Hepatocyte (in vitro differentiated cells): ENCODE results near the gene SCN9A. TPM values are rescaled to one million over a fixed set of nuclear protein-coding genes. Genes with fewer than 3 reads are reported as not detected.
A peak's percentile ranks its signal among the peaks of the same experiment; 100 is the strongest.

Experiments
- DNase-seq: peaks from one replicate; pipeline ENCODE4 v3.0.0-alpha.2; 2016; ENCODE audit warnings: low spot score
- H2AFZ ChIP-seq: fragments of 200-600 bp; sonication (generic); 2 replicates; pipeline ENCODE4 v1.6.0; 2016; ENCODE audit warnings: antibody characterized with exemption, mild to moderate bottlenecking
- H3K27ac ChIP-seq: fragments of 200-600 bp; sonication (generic); 2 replicates; pipeline ENCODE4 v1.5.1; 2016; ENCODE audit warnings: mild to moderate bottlenecking
- H3K27me3 ChIP-seq: fragments of 200-600 bp; sonication (generic); 2 replicates; pipeline ENCODE4 v1.6.1; 2016
- H3K36me3 ChIP-seq: fragments of 200-600 bp; sonication (generic); replicated peaks from 2 replicates; pipeline ENCODE4 v1.5.1; 2016; ENCODE audit warnings: low read depth; ENCODE audit not compliant: insufficient read depth
- H3K4me1 ChIP-seq: fragments of 200-600 bp; sonication (generic); 2 replicates; pipeline ENCODE4 v1.5.1; 2016; ENCODE audit warnings: mild to moderate bottlenecking, moderate library complexity; ENCODE audit not compliant: insufficient read depth
- H3K4me2 ChIP-seq: fragments of 200-600 bp; sonication (generic); 2 replicates; pipeline ENCODE4 v1.6.0; 2016
- H3K4me3 ChIP-seq: fragments of 200-600 bp; sonication (generic); 2 replicates; pipeline ENCODE4 v1.5.1; 2016; ENCODE audit warnings: mild to moderate bottlenecking
- H3K79me2 ChIP-seq: fragments of 200-600 bp; sonication (generic); 2 replicates; pipeline ENCODE4 v1.6.0; 2017; ENCODE audit warnings: mild to moderate bottlenecking
- H3K9me2 ChIP-seq: fragments of 200-600 bp; sonication (generic); replicated peaks from 2 replicates; pipeline ENCODE4 v1.6.0; 2017; ENCODE audit warnings: mild to moderate bottlenecking; ENCODE audit not compliant: insufficient read depth
- H3K9me3 ChIP-seq: fragments of 200-600 bp; sonication (generic); 2 replicates; pipeline ENCODE4 v1.5.1; 2016; ENCODE audit warnings: low read depth, mild to moderate bottlenecking
- H4K20me1 ChIP-seq: fragments of 200-600 bp; sonication (generic); 2 replicates; pipeline ENCODE4 v1.6.0; 2016; ENCODE audit warnings: mild to moderate bottlenecking; ENCODE audit not compliant: insufficient read depth, poor library complexity, severe bottlenecking
- EZH2 ChIP-seq: fragments of 200-600 bp; sonication (generic); IDR thresholded peaks from 2 replicates; pipeline ENCODE4 v1.6.1; 2016; ENCODE audit warnings: antibody characterized with exemption, mild to moderate bottlenecking, borderline replicate concordance
- EZH2phosphoT487 ChIP-seq: fragments of 200-600 bp; sonication (generic); IDR thresholded peaks from one replicate; pipeline ENCODE4 v1.6.1; 2018; ENCODE audit warnings: antibody characterized with exemption, mild to moderate bottlenecking, low read depth, moderate library complexity; ENCODE audit not compliant: unreplicated experiment, severe bottlenecking
- WGBS: methylation state at CpG from one replicate; pipeline ENCODE4 v1.1.6; 2016; ENCODE audit warnings: low lambda C conversion rate; ENCODE audit errors: missing lambda C conversion rate; 5-methylcytosine and 5-hydroxymethylcytosine counted together
- polyA plus RNA-seq: library from polyadenylated mRNA; unstranded; fragments of >200 nt; fragmentation: Nextera tagmentation; extraction: Ambion mirVana; gene quantifications from 2 replicates; pipeline ENCODE4 v1.2.1, GENCODE V29; 2016
- total RNA-seq: library from RNA; depleted of rRNA; stranded (reverse); fragments of >200 nt; gene quantifications from 2 replicates; pipeline ENCODE4 v1.2.3, GENCODE V29; 2014
- TF ChIP-seq, protein P1 (sequence below): fragments of 200-600 bp; sonication (generic); IDR thresholded peaks from 2 replicates; pipeline ENCODE4 v1.5.1; 2016; ENCODE audit warnings: antibody characterized with exemption, mild to moderate bottlenecking; ENCODE audit not compliant: poor library complexity

The SCN9A gene
- total and polyA plus RNA-seq, 2 experiments from 2014 or later = 5.1 to 11.7 TPM

DNA sequence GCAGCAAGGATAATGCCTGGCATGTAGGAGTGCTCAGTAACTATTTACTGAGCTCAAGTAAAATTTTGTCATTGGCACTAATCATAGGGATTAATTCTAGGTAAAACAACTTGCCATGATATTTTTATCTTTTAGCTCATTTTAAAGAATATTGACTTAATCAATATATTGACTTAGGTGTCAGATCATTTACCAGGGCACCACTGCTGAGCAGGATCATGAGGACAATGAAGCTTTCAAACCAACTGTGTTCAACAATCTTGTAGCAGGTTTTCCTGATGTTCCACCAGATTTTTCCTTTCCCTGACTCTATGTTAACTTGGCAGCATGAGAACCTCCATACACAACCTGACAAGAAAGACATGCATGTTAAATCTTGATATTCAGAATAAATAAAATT, 133.4 kb downstream of the SCN9A start:
- no peak for DNase-seq
- H3K4me1 ChIP-seq = peaks cover 4% of the 10 kb centered on the region
- no peak overlapping the region for H3K4me3 ChIP-seq
- H3K4me2 ChIP-seq = no peak overlapping the region
- no peaks in the 10 kb centered on the region for H3K9me3 ChIP-seq
- H3K79me2 ChIP-seq = no peaks in the 10 kb centered on the region
- TF ChIP-seq EZH2 (no peak), EZH2phosphoT487 (no peak)
- TF ChIP-seq, protein P1, sequence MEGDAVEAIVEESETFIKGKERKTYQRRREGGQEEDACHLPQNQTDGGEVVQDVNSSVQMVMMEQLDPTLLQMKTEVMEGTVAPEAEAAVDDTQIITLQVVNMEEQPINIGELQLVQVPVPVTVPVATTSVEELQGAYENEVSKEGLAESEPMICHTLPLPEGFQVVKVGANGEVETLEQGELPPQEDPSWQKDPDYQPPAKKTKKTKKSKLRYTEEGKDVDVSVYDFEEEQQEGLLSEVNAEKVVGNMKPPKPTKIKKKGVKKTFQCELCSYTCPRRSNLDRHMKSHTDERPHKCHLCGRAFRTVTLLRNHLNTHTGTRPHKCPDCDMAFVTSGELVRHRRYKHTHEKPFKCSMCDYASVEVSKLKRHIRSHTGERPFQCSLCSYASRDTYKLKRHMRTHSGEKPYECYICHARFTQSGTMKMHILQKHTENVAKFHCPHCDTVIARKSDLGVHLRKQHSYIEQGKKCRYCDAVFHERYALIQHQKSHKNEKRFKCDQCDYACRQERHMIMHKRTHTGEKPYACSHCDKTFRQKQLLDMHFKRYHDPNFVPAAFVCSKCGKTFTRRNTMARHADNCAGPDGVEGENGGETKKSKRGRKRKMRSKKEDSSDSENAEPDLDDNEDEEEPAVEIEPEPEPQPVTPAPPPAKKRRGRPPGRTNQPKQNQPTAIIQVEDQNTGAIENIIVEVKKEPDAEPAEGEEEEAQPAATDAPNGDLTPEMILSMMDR = no peak
- H3K9me2 ChIP-seq = no peaks in the 10 kb centered on the region
- no peaks in the 10 kb centered on the region for H4K20me1 ChIP-seq
- H3K36me3 ChIP-seq = no peaks in the 10 kb centered on the region
- H3K27me3 ChIP-seq = no peaks in the 10 kb centered on the region
- no peak overlapping the region for H3K27ac ChIP-seq
- H2AFZ ChIP-seq = no peak overlapping the region

DNA sequence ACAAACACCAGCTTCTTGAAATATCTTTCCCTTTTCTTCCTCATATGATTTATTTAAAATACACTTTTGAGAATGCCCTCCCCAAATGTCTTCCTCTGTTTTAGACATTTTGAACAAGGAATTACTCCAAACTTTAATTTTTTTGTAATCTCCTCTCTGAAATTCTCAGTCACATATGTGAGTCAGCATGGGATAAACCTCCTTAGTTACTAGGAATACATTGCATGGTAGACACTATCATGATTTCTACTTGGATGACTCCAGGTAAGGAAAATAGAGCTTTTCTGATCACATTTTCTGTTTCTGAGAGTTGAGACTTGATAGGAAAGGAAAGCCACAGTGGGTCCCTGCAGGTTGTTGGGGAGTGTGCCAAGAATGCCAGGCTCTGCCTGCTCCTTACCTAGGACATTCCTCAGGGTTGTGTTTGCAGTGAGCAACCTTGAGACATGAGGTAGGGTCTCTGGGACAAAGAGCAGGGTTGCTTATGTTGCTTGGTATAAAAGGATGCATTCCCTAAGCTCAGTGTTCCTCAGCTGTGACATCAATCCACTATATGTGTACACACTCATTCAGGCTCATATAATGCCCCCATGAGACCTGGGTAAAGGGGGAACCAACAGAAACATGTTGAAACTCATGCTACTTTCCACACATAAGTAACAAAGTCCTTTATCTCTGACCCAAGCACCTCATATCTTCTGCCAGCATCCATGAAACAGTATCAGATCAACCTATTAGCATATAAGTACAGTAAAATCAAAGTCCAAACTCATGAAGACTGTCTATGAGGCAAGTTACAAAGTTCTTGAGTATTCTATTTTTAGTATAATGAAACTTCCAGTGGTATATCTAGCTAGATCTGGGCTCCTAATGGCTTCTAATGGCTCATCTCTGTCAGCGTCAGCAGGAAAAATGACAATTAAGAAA, 135.1 kb downstream of the SCN9A start:
- Histone ChIP-seq H3K4me2 (no peak overlapping the region), H3K27ac (peak overlapping the region; percentile 29), H3K79me2 (no peaks in the 10 kb centered on the region), H3K4me3 (no peak overlapping the region), H4K20me1 (no peaks in the 10 kb centered on the region), H3K4me1 (peaks cover 4% of the 10 kb centered on the region), H3K36me3 (no peaks in the 10 kb centered on the region), H3K9me2 (no peaks in the 10 kb centered on the region), H2AFZ (no peak overlapping the region), H3K27me3 (no peaks in the 10 kb centered on the region), H3K9me3 (no peaks in the 10 kb centered on the region)
- 97% methylated on average over 1 of the region's 1 CpG for WGBS
- TF ChIP-seq, protein P1 = no peak
- no peak for DNase-seq

DNA sequence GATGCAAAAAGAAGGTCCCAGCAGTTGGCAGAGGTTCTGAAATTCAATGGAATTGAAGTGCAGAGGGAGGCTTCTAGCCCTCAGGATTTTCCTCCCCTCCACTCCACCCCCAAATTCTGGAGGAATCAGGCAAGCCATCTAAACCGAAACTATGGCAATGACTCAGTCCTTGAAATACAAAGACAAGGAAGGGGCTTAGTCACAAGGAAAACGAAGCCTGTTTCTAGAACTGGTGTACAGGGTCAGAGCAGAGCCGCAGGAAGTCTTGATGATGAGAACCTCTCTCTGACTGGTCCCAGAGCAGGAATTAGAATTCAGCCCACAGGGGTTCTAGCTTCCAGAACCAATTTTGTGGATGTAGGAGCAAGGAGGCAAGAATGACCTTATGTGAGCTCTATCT, 136.2 kb downstream of the SCN9A start:
- no peak for DNase-seq
- TF ChIP-seq EZH2phosphoT487 (no peak), EZH2 (no peak)
- TF ChIP-seq, protein P1 = no peak
- Histone ChIP-seq H4K20me1 (no peaks in the 10 kb centered on the region), H3K4me3 (no peak overlapping the region), H3K27ac (no peak overlapping the region), H3K4me1 (peaks cover 4% of the 10 kb centered on the region), H3K36me3 (no peaks in the 10 kb centered on the region), H3K9me2 (no peaks in the 10 kb centered on the region), H3K9me3 (no peaks in the 10 kb centered on the region), H3K79me2 (no peaks in the 10 kb centered on the region), H3K4me2 (no peak overlapping the region), H3K27me3 (no peaks in the 10 kb centered on the region), H2AFZ (no peak overlapping the region)
- WGBS = 76% methylated on average over 3 of the region's 3 CpGs
